ENCODE measurements around the gene SGPP1. TPM values are rescaled to one million over a fixed set of nuclear protein-coding genes. Genes with fewer than 3 reads are reported as not detected.

SGPP1 gene, protein sequence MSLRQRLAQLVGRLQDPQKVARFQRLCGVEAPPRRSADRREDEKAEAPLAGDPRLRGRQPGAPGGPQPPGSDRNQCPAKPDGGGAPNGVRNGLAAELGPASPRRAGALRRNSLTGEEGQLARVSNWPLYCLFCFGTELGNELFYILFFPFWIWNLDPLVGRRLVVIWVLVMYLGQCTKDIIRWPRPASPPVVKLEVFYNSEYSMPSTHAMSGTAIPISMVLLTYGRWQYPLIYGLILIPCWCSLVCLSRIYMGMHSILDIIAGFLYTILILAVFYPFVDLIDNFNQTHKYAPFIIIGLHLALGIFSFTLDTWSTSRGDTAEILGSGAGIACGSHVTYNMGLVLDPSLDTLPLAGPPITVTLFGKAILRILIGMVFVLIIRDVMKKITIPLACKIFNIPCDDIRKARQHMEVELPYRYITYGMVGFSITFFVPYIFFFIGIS
- total RNA-seq (1 to 10 TPM; 4.0 to 9.0 (median 4.7) TPM), polyA plus RNA-seq (1 to 10 TPM; 4.4 to 6.5 TPM)
- long read RNA-seq, donor 1, transcript SGPP1-201 (3 exons, 3,312 nt), result major isoform, 22 of 24 reads
- long read RNA-seq, donor 1, partial matches to known transcripts, result 0 of 24 reads
- long read RNA-seq, donor 1, other reads (novel, unspliced or antisense), result 2 of 24 reads
- long read RNA-seq, donor 2, transcript SGPP1-201 (3 exons, 3,312 nt), result major isoform, 22 of 24 reads
- long read RNA-seq, donor 2, partial matches to known transcripts, result 0 of 24 reads
- long read RNA-seq, donor 2, other reads (novel, unspliced or antisense), result 2 of 24 reads
- long read RNA-seq, donor 3, partial matches to known transcripts, result 0 of 3 reads
- long read RNA-seq, donor 3, other reads (novel, unspliced or antisense), result 2 of 3 reads

DNA sequence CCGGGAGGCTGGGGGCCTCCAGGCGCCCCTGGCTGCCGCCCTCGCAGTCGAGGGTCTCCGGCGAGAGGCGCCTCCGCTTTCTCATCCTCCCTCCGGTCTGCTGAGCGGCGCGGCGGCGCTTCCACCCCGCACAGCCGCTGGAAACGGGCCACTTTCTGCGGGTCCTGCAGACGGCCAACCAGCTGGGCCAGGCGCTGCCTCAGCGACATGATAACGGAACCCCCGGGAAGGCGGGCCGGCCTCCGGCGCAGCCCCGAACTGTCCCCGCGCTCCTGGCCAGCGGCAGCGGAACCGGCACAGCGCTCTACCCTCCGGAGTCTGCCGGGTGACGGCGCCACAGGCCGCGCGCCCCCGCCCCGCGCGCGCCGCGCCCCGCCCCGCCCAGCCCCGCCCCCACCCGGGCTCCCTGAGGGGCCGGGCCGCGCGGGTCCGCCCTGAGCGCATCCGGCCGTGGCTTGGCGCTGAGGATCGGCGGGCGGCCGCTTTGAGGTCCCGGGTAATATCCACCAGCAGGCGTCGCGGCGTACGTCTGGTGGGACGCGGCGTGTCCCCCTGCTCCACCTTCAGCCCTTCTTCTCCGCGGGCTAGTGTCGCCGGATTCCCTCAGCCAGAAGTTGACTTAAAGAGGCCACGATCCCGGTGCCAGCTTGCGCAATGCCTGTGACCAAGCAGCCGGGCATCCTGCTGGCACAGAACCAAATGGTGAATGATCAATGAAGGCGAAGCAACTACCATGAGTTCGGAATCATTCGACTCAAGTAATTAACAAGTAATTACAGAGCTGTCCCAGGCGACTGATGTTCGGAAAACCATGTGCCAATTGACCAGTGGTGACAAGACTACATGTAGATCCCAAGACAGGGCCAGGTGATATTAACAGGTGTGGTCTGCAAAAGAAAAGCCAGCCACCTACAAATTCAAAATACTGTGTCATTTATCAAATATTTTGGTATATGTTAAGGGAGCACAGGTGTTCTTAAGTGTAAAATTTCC, at the start of gene SGPP1:
TSS of gene SGPP1 (minus strand) at position 330 of the 993 bp plus-strand sequence. CDS start at position 209, 121 bp downstream.
- TF ChIP-seq, protein P1, sequence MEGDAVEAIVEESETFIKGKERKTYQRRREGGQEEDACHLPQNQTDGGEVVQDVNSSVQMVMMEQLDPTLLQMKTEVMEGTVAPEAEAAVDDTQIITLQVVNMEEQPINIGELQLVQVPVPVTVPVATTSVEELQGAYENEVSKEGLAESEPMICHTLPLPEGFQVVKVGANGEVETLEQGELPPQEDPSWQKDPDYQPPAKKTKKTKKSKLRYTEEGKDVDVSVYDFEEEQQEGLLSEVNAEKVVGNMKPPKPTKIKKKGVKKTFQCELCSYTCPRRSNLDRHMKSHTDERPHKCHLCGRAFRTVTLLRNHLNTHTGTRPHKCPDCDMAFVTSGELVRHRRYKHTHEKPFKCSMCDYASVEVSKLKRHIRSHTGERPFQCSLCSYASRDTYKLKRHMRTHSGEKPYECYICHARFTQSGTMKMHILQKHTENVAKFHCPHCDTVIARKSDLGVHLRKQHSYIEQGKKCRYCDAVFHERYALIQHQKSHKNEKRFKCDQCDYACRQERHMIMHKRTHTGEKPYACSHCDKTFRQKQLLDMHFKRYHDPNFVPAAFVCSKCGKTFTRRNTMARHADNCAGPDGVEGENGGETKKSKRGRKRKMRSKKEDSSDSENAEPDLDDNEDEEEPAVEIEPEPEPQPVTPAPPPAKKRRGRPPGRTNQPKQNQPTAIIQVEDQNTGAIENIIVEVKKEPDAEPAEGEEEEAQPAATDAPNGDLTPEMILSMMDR (IDR thresholded peaks at IDR 0.05), result peak; percentile 11 to 67 (median 48)
- peaks cover 0 to 28% (median 21%) of the 10 kb centered on the region in 9 donors for H3K4me1 ChIP-seq
- intact Hi-C loops (cut with DNase I), result loop anchor here in 6 of 10 donors (2.0 to 10.0 kb wide), 5 partner anchors 34 to 86 kb away; partner anchors contain the start of gene WDR89 (in 3 of the 6)
- H3K4me3 ChIP-seq, result peak within 1 kb of the TSS; percentile 57 to 100 (median 94)
- peak within 1 kb of the TSS; percentile 73 to 96 (median 91) for H3K27ac ChIP-seq
- no peaks in the 10 kb centered on the region for H3K9me3 ChIP-seq
- ATAC-seq, result peak; percentile 93 to 97 (median 95)
- peak; percentile 77 to 84 for DNase-seq
- no peaks in the 10 kb centered on the region for H3K27me3 ChIP-seq
- WGBS, 2 donors, result 1 to 2% methylated on average over 82 to 88 of the region's 88 CpGs
- H3K36me3 ChIP-seq, result no peaks in the 10 kb centered on the region

DNA sequence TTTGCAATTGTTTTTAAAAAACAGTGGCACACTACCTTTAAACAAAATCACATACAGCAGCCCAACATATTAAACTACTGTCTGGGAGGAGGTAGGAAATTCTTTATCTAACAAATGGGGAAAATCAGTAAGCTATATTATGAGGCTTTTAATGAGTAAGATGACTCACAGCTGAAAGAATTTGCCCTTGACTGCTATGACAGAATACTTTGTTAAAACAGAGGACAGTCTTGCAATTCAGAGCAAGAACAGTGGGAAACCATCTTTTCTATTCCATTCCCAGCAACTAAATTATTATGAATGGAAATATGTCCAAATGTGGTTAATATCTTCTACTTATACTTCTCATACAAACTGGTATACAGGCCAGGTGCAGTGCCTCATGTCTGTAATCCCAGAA, 49.2 kb upstream of the SGPP1 start:
- no peaks in the 10 kb centered on the region for H3K4me1 ChIP-seq
- H3K27ac ChIP-seq, result no peak overlapping the region
- ATAC-seq (no peak), DNase-seq (no peak)
- H3K27me3 ChIP-seq, result no peaks in the 10 kb centered on the region
- no peaks in the 10 kb centered on the region for H3K9me3 ChIP-seq
- TF ChIP-seq, protein P1 (IDR thresholded peaks at IDR 0.05), result no peak
- no peaks in the 10 kb centered on the region for H3K36me3 ChIP-seq
- intact Hi-C loops (cut with DNase I), result loop anchor here in 2 of 10 donors (10.0 kb wide), 2 partner anchors 142 to 1612 kb away; no protein-coding TSS in a partner anchor
- no peak overlapping the region for H3K4me3 ChIP-seq

DNA sequence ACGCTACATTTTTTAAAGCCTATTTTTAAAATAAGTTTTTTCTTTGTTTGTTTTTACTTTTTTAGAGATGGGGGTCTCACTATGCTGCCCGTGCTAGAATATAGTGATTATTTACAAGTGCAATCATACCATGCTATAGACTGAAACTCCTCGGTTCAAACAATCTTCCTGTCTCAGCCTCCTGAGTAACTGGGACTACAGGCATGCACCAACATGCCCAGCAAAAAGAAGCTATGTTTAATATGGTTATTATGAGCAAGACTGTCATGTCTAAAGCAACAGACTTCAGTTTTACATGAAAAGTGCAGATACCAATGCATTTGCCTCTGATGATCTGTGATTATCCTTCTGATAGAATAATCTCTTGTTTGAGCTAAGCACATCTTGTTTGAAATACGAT, 45.6 kb upstream of the SGPP1 start:
- WGBS, 2 donors, result 73 to 74% methylated on average over 4 of the region's 4 CpGs
- Histone ChIP-seq H3K4me1 (peaks cover 0 to 3% (median 0%) of the 10 kb centered on the region in 9 donors), H3K9me3 (no peaks in the 10 kb centered on the region), H3K4me3 (no peak overlapping the region), H3K27me3 (no peaks in the 10 kb centered on the region), H3K36me3 (no peaks in the 10 kb centered on the region), H3K27ac (no peak overlapping the region)
- intact Hi-C loops (cut with DNase I), result loop anchor here in 4 of 10 donors (5.0 to 10.0 kb wide), 4 partner anchors 46 to 1609 kb away; partner anchors contain the start of gene SGPP1 (in 1 of the 4)
- no peak for ATAC-seq
- TF ChIP-seq, protein P1 (IDR thresholded peaks at IDR 0.05), result no peak
- DNase-seq, result no peak

Data from heart right ventricle (tissue), 16 donors.